HG02884 (cell line): ENCODE measurements around the gene LPAR2.
"Not testable (repeated sequence)": the region's sequence is repeated elsewhere in the genome, so short reads cannot be mapped to it uniquely, and the experiment has no call there.

ENCODE experiments used
- ATAC-seq: cut with Tn5 transposase; IDR thresholded peaks from one replicate; pipeline ENCODE4 v1.9.1; 2021; ENCODE audit warnings: mild to moderate bottlenecking, moderate library complexity; ENCODE audit not compliant: unreplicated experiment

Gene LPAR2

DNA sequence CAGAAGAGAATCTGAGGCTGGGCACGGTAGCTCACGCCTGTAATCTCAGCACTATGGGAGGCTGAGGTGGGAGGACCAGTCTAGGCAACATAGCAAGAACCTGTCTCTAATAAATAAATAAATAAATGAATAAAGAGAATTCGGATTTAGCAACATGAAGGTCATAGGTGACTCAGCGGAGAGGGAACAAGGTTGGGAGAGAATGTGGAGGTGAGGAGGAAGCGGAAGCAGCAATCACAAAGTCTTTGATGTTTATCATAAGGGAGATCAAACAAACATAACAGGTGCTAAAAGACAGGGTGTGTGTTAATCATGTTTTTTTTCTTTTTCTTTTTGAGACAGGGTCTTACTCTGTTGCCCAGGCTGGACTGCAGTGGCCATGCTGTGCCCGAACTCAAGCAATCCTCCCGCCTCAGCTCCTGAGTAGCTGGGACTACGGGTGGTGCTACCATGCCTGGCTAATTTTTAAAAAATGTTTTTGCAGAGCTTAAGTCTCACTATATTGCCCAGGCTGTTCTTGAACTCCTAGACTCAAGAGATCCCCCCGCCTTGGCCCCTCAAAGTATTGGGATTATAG lies 25.8 kb downstream of the LPAR2 start:
- ATAC-seq, result no peak

GRCh38 chr19:19600793-19601330 lies 27.2 kb downstream of the LPAR2 start:
- no peak for ATAC-seq

DNA sequence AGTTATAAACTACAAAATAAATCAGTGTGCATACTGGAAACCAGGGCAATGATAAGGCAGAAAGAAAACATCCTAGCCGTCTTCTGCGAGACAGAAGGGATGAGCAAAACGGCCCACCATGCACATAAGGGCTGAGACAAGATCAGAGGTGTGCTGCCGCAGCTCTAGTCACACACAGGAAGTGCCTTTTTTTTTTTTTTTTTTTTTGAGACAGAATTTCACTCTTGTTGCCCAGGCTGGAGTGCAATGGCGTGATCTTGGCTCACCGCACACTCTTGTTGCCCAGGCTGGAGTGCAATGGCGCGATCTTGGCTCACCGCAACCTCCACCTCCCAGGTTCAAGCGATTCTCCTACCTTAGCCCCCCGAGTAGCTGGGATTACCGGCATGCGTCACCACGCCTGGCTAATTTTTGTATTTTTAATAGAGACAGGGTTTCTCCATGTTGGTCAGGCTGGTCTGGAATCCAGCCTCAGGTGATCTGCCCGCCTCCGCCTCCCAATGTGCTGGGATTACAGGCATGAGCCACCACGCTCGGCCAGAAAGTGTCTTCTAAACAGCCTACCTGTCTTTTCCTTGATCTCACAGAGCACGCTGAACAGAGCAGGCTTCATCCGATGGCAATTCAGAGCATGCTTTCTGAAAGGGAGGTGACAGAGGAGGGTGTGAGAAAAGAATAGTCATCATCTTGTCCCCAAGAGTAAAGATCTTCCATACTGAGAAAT lies 29.1 kb downstream of the LPAR2 start:
- ATAC-seq, result not testable (repeated sequence)

GRCh38 chr19:19597809-19598306 lies 30.2 kb downstream of the LPAR2 start:
- ATAC-seq, result no peak

DNA sequence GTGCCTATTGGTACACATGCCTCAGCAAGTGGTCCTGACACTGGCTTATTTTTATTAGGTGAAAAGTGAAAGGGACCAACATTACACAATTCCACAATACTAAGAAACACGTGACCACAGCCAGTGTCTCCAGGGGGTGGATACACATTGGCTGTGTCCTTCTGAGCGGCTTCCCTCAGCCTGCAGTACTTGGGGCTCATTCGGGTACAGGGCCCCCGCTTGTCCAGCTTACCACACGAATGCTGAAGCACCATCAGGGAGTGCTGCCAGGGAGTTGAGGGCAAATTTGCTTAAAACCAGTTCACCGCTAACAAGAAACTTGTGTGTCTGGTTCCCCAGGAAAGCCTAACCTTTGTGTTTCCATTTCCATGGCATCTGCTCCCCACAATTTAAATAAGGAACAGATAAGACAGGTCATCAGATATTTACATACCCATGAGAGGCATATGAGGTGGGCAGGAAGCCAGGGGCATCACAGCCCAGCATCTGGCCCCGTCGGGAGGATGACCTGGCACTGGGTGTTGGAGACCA lies 32.8 kb downstream of the LPAR2 start:
- no peak for ATAC-seq

GRCh38 chr19:19594381-19594780 lies 33.6 kb downstream of the LPAR2 start:
- ATAC-seq, result no peak

GRCh38 chr19:19592690-19593089 lies 35.3 kb downstream of the LPAR2 start:
- ATAC-seq, result no peak

- ATAC-seq, result no peak
These were observed 36.7 kb downstream of the LPAR2 start for GRCh38 chr19:19591133-19591825.

DNA sequence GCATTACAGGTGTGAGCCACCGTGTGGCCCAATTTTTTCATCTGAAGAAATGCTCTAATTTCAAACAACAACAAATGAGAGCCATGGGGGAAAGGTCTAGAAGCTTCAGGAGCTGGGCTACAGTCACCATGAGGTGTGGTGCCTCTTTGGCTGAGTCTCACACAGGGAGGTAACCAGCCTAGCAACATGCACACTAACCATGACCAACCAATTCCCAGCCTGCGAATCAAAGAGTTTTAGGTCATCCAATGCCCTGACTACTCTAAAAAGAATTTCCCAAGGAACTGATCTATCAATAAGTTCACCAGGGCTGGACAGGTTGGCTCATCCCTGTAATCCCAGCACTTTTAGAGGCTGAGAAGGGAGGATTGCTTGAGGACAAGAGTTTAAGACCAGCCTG lies 39.5 kb downstream of the LPAR2 start:
- no peak for ATAC-seq

GRCh38 chr19:19587771-19588170 lies 40.2 kb downstream of the LPAR2 start:
- no peak for ATAC-seq

GRCh38 chr19:19584356-19584755 lies 43.7 kb downstream of the LPAR2 start:
- no peak for ATAC-seq

DNA sequence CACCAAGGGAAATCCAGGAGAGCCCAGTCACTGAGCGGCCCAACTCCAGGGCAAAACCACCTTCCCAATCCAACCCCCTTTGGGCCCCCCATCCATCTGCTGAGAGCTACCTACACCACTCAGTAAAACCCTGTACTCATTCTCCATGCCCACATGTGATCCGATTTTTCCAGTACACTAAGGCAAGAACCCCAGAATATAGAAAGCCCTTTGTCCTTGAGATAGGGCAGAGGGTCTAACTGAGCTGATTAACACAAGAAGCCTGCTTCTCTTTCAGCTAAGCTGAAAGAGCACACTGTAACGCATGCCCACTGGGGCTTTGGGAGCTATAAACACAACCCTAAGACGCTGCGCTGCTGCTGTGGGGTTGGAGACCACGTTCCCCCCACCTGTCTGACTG lies 45.5 kb downstream of the LPAR2 start:
- ATAC-seq, result no peak

DNA sequence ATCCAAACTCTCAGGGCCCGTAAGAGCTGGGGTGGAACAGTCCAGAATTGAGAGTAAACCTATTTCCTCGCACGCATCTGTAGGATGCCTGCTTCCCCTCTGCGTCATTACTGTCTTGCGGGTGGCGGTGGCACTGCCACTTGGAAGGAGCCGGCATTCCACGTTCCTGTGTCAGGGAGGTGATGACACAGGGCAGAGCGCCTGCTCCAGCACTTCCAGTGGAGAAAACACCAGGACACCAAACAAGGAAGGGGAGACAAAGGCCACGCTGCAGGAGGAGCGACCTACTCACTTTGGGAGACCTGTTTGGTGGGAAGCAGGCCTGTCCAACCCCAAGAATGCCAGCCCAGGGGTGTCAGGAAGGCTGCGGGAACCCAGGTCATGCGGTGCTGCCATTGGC lies 46.6 kb downstream of the LPAR2 start:
- no peak for ATAC-seq

DNA sequence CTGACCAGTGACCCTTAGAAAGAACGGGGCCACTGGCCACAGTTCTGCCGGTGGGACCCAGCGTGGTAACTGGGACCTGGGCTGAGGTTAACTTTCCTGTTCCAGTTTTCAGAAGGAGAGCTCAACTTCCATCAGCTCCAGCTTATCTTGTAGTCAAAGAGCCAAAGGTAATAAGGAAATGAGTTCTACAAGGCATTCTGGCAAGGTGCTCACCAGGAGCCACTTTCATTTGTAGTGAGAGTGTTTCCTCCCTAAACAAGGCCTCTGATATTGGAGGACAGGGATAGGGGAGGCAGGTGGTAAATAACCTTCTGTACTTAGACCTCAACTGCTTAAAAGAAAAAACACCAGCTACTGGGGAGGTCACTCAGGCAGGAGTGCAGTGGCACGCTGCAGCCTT lies 47.6 kb downstream of the LPAR2 start:
- no peak for ATAC-seq

- no peak for ATAC-seq
These were observed 48.3 kb downstream of the LPAR2 start for GRCh38 chr19:19579533-19580361.

GRCh38 chr19:19578252-19578651 lies 49.8 kb downstream of the LPAR2 start:
- ATAC-seq, result no peak

DNA sequence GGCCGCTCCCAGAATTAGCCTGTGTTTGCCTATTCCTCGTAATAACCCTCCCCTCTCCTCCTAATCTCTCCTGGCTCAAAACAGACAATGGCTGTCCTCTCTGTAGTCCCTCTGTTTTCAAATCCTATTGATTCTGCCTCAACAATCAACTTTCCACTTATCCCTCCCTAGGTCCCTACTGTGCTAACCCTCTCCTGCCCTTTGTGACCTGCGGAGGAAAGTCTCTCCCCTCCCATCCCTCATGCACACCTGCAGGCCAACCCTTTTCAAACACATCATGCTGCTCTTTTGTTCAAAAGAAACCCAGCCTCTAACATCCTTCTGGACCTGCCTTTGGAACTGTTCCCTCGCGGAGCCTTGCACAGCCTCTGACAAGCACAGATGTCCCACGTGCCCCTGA lies 52.6 kb downstream of the LPAR2 start:
- ATAC-seq, result no peak
